ENCODE measurements around the gene ZNF324.
A peak's percentile ranks its signal among the peaks of the same experiment; 100 is the strongest.
"Not testable (repeated sequence)": the region's sequence is repeated elsewhere in the genome, so short reads cannot be mapped to it uniquely, and the experiment has no call there.

Gene ZNF324

DNA sequence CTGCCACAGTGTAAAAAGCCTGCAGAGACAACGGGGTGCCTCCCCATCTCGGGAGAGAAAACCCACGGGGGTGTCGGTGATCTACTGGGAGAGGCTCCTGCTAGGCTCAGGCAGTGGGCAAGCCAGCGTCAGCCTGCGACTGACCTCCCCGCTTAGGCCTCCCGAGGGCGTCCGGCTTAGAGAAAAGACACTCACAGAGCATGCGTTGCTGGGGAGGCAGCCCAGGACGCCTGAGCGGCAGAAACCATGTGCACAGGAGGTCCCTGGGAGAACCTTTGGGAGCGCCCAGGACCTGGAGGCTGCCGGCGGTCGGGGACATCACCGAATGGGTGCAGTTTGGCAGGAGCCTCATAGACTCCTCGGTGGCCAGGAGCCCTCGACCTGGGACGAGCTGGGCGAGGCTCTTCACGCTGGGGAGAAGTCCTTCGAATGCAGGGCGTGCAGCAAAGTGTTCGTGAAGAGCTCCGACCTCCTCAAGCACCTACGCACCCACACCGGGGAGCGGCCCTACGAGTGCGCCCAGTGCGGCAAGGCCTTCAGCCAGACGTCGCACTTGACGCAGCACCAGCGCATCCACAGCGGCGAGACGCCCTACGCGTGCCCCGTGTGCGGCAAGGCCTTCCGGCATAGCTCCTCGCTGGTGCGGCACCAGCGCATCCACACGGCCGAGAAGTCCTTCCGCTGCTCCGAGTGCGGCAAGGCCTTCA lies 4.1 kb downstream of the ZNF324 start:
- peak; percentile 74 for FAIRE-seq
- DNase-seq (ENCODE audit: low spot score), result not testable (repeated sequence)

DNA sequence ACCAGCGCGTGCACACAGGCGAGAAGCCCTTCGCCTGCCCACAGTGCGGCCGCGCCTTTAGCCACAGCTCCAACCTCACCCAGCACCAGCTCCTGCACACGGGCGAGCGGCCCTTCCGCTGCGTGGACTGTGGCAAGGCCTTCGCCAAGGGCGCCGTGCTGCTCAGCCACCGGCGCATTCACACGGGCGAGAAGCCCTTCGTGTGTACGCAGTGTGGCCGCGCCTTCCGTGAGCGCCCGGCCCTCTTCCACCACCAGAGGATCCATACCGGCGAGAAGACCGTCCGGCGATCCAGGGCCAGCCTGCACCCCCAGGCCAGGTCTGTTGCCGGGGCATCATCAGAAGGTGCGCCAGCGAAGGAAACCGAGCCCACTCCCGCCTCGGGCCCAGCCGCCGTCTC lies 4.9 kb downstream of the ZNF324 start:
- DNase-seq (ENCODE audit: low spot score), result no peak
- no peak for FAIRE-seq

DNA sequence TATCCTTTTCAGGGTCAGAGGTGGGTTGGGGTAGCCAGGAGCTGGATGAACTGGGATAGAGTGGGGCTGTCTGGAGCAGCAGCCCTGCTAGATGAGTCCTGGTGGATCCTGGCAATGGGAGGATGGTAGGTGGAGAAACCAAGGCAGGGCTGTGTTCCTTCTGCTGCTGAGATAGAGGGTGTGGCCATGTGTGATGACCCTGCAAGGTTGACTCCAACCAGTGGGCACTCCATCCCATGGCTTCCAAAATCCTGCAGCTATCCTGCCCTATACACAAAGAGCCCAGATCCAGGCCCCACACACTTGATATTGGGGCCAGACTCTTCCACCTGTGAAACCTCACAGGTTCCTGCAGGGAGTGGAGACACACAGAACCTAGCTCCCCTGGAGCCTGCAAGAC lies 6.9 kb downstream of the ZNF324 start:
- FAIRE-seq (no peak), DNase-seq (ENCODE audit: low spot score) (no peak)

GRCh38 chr19:58474291-58474996 lies 7.6 kb downstream of the ZNF324 start:
- FAIRE-seq (no peak), DNase-seq (ENCODE audit: low spot score) (no peak)

DNA sequence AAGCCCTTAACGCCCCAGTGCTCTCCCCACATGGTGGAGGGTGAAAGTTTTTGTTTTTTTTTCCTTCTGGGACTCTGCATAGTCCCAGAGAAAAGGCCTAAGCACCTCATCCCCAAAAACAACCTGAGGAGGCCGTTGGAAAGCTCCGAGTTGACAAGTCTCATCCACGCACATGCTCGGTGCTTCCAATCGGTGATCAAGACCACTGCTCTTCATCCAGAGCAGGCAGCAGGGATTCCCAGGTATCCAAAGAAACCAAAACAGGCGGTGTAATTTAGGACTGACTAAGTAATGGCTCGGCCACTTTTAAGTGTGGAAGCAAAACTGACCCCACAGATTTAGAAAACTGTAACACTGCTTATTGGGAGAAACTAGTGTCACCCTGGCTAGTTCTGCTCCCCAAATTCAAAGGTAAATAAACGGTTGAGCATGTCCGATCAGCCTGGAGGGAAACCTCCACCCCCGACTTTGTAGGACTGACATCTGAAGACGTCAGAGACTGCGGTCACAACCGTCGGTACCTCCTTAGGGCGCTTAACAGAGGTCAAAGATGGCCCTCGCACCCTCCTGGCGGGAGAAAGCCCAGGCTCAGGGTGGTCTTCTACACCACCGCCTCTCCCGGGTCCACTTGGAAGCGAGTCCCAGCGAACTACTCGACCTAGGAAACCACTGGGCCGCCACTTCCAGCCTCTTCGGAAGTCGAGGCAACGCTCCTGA lies 8.3 kb downstream of the ZNF324 start:
- DNase-seq (ENCODE audit: low spot score), result no peak
- no peak for FAIRE-seq

- DNase-seq (ENCODE audit: low spot score) (peak; percentile 91), FAIRE-seq (peak; percentile 37)
These were observed 9.0 kb downstream of the ZNF324 start, which contains the start of gene ZNF446 for GRCh38 chr19:58475714-58476497. Gene ZNF446, plus strand, starts transcription at chr19:58476352. Its CDS starts 867 bp downstream, at chr19:58477219.

GRCh38 chr19:58476498-58477015 lies 9.7 kb downstream of the ZNF324 start:
- no peak for FAIRE-seq
- DNase-seq (ENCODE audit: low spot score), result no peak

DNA sequence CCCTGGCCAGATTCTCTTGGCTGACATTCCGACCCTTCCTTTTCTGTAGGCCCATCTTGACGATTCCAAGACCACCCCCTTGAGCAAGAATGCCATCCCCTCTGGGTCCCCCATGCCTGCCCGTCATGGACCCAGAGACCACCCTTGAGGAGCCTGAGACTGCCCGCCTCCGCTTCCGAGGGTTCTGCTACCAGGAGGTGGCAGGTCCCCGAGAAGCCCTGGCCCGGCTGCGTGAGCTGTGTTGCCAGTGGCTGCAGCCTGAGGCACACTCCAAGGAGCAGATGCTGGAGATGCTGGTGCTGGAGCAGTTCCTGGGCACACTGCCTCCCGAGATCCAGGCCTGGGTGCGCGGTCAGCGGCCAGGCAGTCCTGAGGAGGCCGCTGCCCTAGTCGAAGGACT lies 10.2 kb downstream of the ZNF324 start:
- FAIRE-seq (no peak), DNase-seq (ENCODE audit: low spot score) (no peak)

DNA sequence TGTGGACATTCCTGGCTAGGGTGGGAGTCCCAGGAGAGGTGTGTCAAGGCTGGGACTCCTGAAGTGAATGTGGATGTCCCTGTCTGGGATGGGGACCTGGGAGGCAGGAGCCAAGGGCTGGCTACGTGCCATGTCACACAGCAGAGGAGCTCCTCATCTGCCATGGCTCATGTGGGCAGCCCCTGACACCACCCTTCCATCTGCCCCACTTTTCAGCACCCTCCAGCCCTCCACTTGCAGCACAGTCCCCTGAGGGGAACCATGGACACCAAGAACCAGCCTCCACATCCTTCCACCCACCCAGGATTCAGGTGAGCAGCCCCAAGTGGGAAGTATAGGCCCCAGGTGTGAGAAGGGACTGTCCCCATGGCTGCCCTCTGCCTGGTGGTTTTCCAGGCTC lies 11.0 kb downstream of the ZNF324 start:
- DNase-seq (ENCODE audit: low spot score) (no peak), FAIRE-seq (no peak)

DNA sequence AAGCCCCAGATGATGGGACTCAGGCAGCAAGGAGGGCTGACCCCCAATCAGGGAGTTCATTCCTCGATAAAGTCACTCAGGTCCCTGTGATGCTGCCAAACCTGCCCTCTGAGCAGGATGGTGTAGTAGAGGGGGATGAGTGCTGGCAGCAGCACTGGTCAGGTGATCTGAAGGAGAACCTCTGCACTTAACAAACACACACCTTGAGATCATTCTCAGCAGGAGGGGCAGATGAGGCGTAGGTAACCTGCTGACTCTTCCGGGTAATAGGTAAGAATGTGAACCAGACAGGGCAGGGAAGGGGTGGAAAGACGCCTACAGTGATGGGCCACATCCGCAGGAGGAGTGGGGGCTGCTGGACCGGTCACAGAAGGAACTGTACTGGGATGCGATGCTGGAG lies 12.4 kb downstream of the ZNF324 start:
- no peak for FAIRE-seq
- DNase-seq (ENCODE audit: low spot score), result no peak

DNA sequence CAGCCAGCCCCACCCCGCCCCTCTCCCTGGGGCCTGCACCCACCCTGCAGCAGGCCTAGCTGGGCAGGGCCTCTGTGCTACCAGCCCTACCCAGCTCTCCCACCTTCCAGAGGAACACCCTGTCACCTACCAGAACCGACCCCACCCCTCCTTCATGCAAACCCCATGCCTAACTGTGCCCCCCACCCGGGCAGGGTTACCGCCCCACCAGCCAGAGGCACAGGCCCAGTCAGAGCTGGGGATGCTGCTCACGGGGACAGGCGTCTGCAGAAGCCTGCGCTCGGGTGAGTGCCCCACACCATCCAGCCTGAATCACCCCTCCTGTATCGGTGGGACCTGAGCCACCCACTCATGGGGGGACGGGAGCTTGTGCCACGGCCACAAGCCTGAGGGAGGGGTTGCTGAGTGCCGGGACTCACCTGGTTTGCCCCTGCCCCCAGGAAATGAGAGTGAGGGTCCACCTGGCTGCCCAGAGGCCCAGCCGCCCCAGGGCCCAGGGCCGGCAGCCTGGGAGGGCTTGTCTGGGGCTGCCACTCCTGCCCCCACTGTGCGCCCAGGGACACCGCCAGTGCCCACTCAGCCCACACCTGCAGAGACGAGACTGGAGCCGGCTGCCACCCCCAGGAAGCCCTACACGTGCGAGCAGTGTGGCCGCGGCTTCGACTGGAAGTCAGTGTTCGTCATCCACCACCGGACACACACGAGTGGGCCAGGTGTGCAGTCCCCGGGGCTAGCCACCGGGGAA lies 13.0 kb downstream of the ZNF324 start:
- no peak for FAIRE-seq
- DNase-seq (ENCODE audit: low spot score), result no peak

DNA sequence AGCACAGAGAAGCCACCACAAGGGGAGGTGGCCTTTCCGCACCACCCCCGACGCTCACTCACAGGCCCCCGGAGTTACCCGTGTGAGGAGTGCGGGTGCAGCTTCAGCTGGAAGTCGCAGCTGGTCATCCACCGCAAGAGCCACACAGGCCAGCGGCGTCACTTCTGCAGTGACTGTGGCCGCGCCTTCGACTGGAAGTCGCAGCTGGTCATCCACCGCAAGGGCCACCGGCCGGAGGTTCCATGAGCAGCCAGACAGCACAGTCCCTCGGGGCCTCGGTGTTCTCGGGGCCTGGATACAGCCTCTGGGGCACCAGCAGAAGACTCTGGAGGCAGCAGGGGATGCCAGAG lies 13.6 kb downstream of the ZNF324 start:
- DNase-seq (ENCODE audit: low spot score), result no peak
- no peak for FAIRE-seq

GRCh38 chr19:58480831-58481230 lies 14.0 kb downstream of the ZNF324 start:
- FAIRE-seq, result no peak
- DNase-seq (ENCODE audit: low spot score), result no peak

DNA sequence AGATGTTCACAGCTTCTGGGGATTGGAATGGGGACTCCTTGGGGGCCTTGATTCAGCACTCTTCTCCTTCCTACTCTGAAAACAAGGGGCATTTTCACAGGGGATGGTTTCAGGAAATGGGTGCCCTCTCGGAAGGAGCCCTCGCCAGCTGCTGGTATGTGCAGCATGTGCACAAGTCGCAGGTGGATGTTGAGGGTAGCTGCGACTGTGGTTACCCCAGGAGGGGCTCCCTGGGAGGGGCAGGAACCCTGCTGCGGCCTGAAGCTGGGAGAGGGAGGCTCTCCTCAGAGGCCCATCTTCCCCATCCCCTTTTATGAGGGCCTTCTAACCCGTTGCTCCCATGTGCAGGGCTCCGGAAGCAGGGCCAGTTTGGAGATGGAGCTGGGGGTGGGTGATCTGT lies 15.5 kb downstream of the ZNF324 start:
- no peak for DNase-seq (ENCODE audit: low spot score)
- FAIRE-seq, result no peak

- FAIRE-seq (no peak), DNase-seq (ENCODE audit: low spot score) (no peak)
These were observed 16.9 kb downstream of the ZNF324 start for GRCh38 chr19:58483776-58484175.

- not testable (repeated sequence) for FAIRE-seq; DNase-seq (ENCODE audit: low spot score)
These were observed 17.5 kb downstream of the ZNF324 start for GRCh38 chr19:58484349-58484748.

DNA sequence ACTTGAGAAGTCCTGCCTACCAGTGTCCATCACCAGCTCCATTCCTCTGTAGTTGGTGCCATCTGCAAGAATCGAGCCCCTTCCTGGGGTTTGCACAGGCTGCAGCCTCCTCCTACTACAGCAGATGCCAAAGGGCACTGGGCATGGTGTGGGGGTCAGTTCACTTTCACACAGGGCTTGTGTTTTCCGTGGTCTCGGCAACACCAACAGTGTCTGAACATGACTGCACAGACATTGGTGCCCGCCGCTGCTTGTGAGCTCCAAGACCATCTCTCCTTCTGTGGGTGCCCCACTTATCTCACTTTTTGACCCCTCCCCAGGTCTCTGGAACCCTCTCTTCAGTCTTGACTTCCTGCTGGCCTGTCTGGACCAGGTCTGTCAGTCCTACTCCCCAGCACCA lies 24.5 kb downstream of the ZNF324 start:
- FAIRE-seq (no peak), DNase-seq (ENCODE audit: low spot score) (no peak)

DNA sequence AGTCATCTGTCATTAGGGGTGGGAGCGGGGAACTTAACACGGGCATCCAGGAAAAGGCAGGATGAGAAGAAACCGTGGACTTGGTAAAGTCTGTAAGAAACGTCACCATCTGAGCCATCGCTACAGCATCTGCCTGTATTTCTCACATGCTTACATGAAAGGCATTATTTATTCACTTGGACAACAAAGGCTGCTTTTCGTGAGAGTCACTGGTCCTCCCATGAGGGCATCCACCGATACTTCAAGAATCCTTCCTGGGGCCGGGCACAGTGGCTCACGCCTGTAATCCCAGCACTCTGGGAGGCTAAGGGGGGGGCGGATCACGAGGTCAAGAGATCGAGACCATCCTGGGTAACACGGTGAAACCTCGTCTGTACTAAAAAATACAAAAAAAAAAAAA lies 25.4 kb downstream of the ZNF324 start:
- FAIRE-seq (no peak), DNase-seq (ENCODE audit: low spot score) (no peak)

DNA sequence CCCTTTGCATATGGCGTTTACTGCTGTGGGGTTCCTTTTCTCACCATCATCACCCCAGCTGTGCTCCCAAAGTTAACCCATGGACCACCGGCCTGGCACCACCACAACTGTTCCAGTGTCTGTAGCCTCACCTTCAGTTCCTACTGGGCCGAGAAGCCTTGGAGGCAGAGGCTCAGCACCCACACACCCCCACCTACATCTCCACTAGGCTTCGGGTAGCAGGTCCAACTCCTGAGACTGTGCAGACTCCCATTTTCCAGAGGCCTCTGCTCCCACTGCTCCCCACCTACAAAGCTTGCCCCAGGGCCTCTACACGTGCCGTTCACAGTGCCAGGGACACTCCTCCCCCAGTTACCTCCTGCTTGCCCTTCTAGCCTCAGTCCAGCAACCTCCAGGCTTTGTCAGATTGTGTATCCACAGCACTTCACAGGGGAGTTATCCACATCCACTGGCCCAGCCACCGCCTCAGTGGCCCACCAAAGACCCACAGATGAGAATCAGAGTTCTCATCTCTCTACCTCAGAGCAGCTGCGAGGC lies 30.8 kb downstream of the ZNF324 start:
- DNase-seq (ENCODE audit: low spot score) (no peak), FAIRE-seq (no peak)

GRCh38 chr19:58498316-58499020 lies 31.6 kb downstream of the ZNF324 start:
- FAIRE-seq, result no peak
- DNase-seq (ENCODE audit: low spot score), result no peak
